K562 (cell line): ENCODE results near the gene GAK. TPM values are rescaled to one million over a fixed set of nuclear protein-coding genes. Genes with fewer than 3 reads are reported as not detected.

Experiments used
- HSF4 ChIP-seq: fragments of 250-450 bp; sonication (Bioruptor Pico); IDR thresholded peaks from 2 replicates; pipeline ENCODE4 v2.1.2; 2022; ENCODE audit warnings: mild to moderate bottlenecking, moderate library complexity, borderline replicate concordance
- MCM2 ChIP-seq: fragments of 450-650 bp; IDR thresholded peaks from 2 replicates; pipeline ENCODE4 v1.6.1; 2017; ENCODE audit warnings: low read depth, mild to moderate bottlenecking
- MTA3 ChIP-seq: fragments of 450-650 bp; formaldehyde crosslinking; IDR thresholded peaks from 2 replicates; pipeline ENCODE4 v1.6.1; 2017; ENCODE audit warnings: mild to moderate bottlenecking, borderline replicate concordance
- PCBP2 ChIP-seq: fragments of 200-400 bp; formaldehyde crosslinking; IDR thresholded peaks from 2 replicates; pipeline ENCODE4 v1.6.1; 2018; ENCODE audit warnings: low read length, low read depth, mild to moderate bottlenecking, moderate library complexity; ENCODE audit not compliant: poor library complexity, severe bottlenecking
- RBM14 ChIP-seq: fragments of 200-400 bp; formaldehyde crosslinking; IDR thresholded peaks from 2 replicates; pipeline ENCODE4 v1.6.1; 2018; ENCODE audit warnings: low read depth, mild to moderate bottlenecking, low read length, moderate library complexity, borderline replicate concordance; ENCODE audit not compliant: insufficient read depth
- SAFB ChIP-seq: fragments of 200-400 bp; formaldehyde crosslinking; IDR thresholded peaks from 2 replicates; pipeline ENCODE4 v1.6.1; 2017; ENCODE audit warnings: low read depth, low read length, borderline replicate concordance
- ZKSCAN1 ChIP-seq: fragments of 150-350 bp; IDR thresholded peaks from 2 replicates; pipeline ENCODE4 v1.6.1; 2016; ENCODE audit warnings: low read depth, low read length
- polyA plus RNA-seq, 8 experiments: library from polyadenylated mRNA; depleted of rRNA in 4 of 8; stranded (reverse) in 5 of 8; unstranded in 3 of 8; fragments of >200 nt; fragmentation: Nextera tagmentation in 2 of 8; fragmentation: Illumina TruSeq in 1 of 8; extraction: Ambion mirVana in 2 of 8; extraction: Trizol in 1 of 8; gene quantifications; 2 replicates each; pipeline versions ENCODE4 v1.2.1 to v1.2.3, GENCODE V29; 2011 to 2014; ENCODE audit warnings: inconsistent platforms in 1 of 8, missing spikeins in 1 of 8
- total RNA-seq, 7 experiments: library from RNA; depleted of rRNA in 6 of 7; stranded (reverse); fragments of >200 nt in 6 of 7; fragmentation: Illumina TruSeq in 2 of 7; extraction: Trizol in 2 of 7; gene quantifications; 2 replicates each; pipeline versions ENCODE4 v1.2.1 to v1.2.3, GENCODE V29; 2011 to 2021; ENCODE audit warnings: low replicate concordance in 1 of 7
- TF ChIP-seq, protein P1 (sequence below): fragments of 450-650 bp; IDR thresholded peaks from 2 replicates; pipeline ENCODE4 v1.6.1; 2016; ENCODE audit warnings: low read depth
- TF ChIP-seq, protein P2 (sequence below): fragments of 450-650 bp; formaldehyde crosslinking; conservative IDR thresholded peaks from 2 replicates; pipeline ENCODE4 v1.4.0; 2022; ENCODE audit warnings: mild to moderate bottlenecking, missing genetic modification characterization
- TF ChIP-seq, protein P3 (sequence below): fragments of 450-650 bp; IDR thresholded peaks from 2 replicates; pipeline ENCODE4 v1.6.1; 2017; ENCODE audit warnings: antibody characterized with exemption, mild to moderate bottlenecking
- TF ChIP-seq, protein P4 (sequence below): sonication (generic); formaldehyde crosslinking; IDR thresholded peaks from 2 replicates; pipeline ENCODE4 v1.8.1; 2022; ENCODE audit warnings: missing genetic modification reagents

The GAK gene
- total and polyA plus RNA-seq, 9 of the 15 experiments (the other 6 are each of a cell fraction or from before 2014, with no cell fraction given) = 1.3 to 102 (median 16.2) TPM

DNA sequence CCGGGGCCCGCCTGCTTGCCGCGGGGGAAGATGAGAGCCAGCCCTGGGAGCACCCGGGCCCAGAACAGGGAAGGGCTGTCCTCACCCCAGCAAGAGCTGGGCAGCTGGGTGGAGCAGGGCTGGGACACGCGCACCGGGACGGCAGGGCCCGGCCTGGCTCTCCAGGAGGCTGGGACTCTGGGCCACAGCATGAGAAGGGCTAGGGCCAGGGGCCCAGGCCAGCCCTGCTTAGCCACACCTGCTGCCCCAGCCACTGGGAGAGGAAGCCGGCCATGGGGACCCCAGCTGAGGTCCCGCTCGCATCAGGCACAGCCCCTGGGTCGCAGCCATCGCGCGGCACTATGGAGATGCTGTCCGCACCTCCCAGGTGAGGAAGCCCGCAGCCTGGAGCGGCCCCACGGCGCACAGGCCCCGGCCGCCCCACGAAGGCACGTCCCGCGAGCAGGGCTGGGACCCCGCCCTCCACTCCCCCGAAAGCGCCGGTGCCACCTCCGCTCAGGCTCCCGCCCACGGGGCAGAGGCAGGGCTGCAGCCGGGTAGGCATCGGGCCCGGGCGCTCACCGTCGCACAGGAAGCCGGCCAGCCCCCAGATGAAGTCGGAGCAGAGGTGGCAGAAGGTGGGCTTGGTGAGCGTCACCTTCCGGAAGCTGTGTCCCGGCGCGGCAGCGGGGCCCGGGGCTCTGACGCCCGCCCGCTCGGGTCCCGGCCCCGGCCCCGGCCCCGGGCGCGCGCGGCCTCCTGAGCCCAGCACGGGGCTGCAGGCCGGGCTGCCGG, 40.7 kb upstream of the GAK start (continued):
- TF ChIP-seq, protein P1, sequence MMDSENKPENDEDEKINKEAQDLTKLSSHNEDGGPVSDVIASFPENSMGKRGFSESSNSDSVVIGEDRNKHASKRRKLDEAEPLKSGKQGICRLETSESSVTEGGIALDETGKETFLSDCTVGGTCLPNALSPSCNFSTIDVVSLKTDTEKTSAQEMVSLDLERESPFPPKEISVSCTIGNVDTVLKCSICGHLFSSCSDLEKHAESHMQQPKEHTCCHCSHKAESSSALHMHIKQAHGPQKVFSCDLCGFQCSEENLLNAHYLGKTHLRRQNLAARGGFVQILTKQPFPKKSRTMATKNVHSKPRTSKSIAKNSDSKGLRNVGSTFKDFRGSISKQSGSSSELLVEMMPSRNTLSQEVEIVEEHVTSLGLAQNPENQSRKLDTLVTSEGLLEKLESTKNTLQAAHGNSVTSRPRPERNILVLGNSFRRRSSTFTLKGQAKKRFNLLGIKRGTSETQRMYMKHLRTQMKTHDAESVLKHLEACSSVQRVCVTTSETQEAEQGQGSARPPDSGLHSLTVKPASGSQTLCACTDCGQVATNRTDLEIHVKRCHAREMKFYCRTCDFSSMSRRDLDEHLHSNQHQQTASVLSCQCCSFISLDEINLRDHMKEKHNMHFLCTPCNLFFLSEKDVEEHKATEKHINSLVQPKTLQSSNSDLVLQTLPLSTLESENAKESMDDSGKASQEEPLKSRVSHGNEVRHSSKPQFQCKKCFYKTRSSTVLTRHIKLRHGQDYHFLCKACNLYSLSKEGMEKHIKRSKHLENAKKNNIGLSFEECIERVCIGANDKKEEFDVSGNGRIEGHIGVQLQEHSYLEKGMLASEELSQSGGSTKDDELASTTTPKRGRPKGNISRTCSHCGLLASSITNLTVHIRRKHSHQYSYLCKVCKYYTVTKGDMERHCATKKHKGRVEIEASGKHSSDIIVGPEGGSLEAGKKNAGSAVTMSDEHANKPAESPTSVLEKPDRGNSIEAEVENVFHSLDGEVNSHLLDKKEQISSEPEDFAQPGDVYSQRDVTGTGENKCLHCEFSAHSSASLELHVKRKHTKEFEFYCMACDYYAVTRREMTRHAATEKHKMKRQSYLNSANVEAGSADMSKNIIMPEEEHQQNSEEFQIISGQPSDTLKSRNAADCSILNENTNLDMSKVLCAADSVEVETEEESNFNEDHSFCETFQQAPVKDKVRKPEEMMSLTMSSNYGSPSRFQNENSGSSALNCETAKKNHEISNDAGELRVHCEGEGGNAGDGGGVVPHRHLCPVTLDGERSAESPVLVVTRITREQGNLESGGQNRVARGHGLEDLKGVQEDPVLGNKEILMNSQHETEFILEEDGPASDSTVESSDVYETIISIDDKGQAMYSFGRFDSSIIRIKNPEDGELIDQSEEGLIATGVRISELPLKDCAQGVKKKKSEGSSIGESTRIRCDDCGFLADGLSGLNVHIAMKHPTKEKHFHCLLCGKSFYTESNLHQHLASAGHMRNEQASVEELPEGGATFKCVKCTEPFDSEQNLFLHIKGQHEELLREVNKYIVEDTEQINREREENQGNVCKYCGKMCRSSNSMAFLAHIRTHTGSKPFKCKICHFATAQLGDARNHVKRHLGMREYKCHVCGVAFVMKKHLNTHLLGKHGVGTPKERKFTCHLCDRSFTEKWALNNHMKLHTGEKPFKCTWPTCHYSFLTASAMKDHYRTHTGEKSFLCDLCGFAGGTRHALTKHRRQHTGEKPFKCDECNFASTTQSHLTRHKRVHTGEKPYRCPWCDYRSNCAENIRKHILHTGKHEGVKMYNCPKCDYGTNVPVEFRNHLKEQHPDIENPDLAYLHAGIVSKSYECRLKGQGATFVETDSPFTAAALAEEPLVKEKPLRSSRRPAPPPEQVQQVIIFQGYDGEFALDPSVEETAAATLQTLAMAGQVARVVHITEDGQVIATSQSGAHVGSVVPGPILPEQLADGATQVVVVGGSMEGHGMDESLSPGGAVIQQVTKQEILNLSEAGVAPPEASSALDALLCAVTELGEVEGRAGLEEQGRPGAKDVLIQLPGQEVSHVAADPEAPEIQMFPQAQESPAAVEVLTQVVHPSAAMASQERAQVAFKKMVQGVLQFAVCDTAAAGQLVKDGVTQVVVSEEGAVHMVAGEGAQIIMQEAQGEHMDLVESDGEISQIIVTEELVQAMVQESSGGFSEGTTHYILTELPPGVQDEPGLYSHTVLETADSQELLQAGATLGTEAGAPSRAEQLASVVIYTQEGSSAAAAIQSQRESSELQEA = no peak
- TF ChIP-seq HSF4 (CRISPR knock-in tag) (no peak), MTA3 (no peak), PCBP2 (no peak), MCM2 (no peak), RBM14 (no peak), ZKSCAN1 (no peak), SAFB (peak; percentile 44; the same call in 1 of the 2 replicates)
- TF ChIP-seq, protein P2, sequence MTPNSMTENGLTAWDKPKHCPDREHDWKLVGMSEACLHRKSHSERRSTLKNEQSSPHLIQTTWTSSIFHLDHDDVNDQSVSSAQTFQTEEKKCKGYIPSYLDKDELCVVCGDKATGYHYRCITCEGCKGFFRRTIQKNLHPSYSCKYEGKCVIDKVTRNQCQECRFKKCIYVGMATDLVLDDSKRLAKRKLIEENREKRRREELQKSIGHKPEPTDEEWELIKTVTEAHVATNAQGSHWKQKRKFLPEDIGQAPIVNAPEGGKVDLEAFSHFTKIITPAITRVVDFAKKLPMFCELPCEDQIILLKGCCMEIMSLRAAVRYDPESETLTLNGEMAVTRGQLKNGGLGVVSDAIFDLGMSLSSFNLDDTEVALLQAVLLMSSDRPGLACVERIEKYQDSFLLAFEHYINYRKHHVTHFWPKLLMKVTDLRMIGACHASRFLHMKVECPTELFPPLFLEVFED = no peak
- TF ChIP-seq, protein P3, sequence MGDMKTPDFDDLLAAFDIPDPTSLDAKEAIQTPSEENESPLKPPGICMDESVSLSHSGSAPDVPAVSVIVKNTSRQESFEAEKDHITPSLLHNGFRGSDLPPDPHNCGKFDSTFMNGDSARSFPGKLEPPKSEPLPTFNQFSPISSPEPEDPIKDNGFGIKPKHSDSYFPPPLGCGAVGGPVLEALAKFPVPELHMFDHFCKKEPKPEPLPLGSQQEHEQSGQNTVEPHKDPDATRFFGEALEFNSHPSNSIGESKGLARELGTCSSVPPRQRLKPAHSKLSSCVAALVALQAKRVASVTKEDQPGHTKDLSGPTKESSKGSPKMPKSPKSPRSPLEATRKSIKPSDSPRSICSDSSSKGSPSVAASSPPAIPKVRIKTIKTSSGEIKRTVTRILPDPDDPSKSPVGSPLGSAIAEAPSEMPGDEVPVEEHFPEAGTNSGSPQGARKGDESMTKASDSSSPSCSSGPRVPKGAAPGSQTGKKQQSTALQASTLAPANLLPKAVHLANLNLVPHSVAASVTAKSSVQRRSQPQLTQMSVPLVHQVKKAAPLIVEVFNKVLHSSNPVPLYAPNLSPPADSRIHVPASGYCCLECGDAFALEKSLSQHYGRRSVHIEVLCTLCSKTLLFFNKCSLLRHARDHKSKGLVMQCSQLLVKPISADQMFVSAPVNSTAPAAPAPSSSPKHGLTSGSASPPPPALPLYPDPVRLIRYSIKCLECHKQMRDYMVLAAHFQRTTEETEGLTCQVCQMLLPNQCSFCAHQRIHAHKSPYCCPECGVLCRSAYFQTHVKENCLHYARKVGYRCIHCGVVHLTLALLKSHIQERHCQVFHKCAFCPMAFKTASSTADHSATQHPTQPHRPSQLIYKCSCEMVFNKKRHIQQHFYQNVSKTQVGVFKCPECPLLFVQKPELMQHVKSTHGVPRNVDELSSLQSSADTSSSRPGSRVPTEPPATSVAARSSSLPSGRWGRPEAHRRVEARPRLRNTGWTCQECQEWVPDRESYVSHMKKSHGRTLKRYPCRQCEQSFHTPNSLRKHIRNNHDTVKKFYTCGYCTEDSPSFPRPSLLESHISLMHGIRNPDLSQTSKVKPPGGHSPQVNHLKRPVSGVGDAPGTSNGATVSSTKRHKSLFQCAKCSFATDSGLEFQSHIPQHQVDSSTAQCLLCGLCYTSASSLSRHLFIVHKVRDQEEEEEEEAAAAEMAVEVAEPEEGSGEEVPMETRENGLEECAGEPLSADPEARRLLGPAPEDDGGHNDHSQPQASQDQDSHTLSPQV = no peak
- TF ChIP-seq, protein P4, sequence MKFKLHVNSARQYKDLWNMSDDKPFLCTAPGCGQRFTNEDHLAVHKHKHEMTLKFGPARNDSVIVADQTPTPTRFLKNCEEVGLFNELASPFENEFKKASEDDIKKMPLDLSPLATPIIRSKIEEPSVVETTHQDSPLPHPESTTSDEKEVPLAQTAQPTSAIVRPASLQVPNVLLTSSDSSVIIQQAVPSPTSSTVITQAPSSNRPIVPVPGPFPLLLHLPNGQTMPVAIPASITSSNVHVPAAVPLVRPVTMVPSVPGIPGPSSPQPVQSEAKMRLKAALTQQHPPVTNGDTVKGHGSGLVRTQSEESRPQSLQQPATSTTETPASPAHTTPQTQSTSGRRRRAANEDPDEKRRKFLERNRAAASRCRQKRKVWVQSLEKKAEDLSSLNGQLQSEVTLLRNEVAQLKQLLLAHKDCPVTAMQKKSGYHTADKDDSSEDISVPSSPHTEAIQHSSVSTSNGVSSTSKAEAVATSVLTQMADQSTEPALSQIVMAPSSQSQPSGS (CRISPR knock-in tag) = no peak
